Lung (tissue), 12 donors: ENCODE results near the gene GPR35. TPM values are rescaled to one million over a fixed set of nuclear protein-coding genes. Genes with fewer than 3 reads are reported as not detected.

ENCODE experiments used
- ATAC-seq: fragments of 200-7000 bp; cut with Tn5 transposase; one replicate; pipeline ENCODE4 v1.9.1; 2020; ENCODE audit warnings: moderate number of reproducible peaks; ENCODE audit not compliant: insufficient read depth, low FRiP score
- DNase-seq, 3 donors: peaks; one replicate each; pipeline ENCODE4 v3.0.0-alpha.2; 2013 to 2017
- H3K27ac ChIP-seq, 2 donors: one replicate each; pipeline ENCODE4 v1.5.1; 2013; ENCODE audit warnings: mild to moderate bottlenecking in 2 of 2, moderate library complexity in 2 of 2, control low read depth in 1 of 2, inconsistent platforms in 1 of 2, low read depth in 1 of 2, low read length in 1 of 2
- H3K27me3 ChIP-seq, 3 donors: one replicate each; pipeline ENCODE4 v1.5.1; 2013; ENCODE audit warnings: low read length in 2 of 3; ENCODE audit not compliant: control insufficient read depth in 3 of 3, insufficient read depth in 3 of 3
- H3K36me3 ChIP-seq, 4 donors: one replicate each; pipeline ENCODE4 v1.5.1; 2013; ENCODE audit warnings: low read length in 4 of 4, mild to moderate bottlenecking in 1 of 4, moderate library complexity in 1 of 4; ENCODE audit not compliant: control insufficient read depth in 4 of 4, insufficient read depth in 4 of 4
- H3K4me1 ChIP-seq, 5 donors: one replicate each; pipeline ENCODE4 v1.5.1; 2013; ENCODE audit warnings: low read length in 5 of 5, mild to moderate bottlenecking in 2 of 5, moderate library complexity in 1 of 5; ENCODE audit not compliant: control insufficient read depth in 5 of 5, insufficient read depth in 5 of 5
- H3K4me3 ChIP-seq: one replicate; pipeline ENCODE4 v1.5.1; 2013; ENCODE audit warnings: mild to moderate bottlenecking, control low read depth, moderate library complexity
- H3K9ac ChIP-seq, 2 donors: one replicate each; pipeline ENCODE4 v1.5.1; 2013; ENCODE audit warnings: low read length in 2 of 2, control low read depth in 1 of 2; ENCODE audit not compliant: insufficient read depth in 1 of 2
- H3K9me3 ChIP-seq, 4 donors: one replicate each; pipeline ENCODE4 v1.5.1; 2013; ENCODE audit warnings: low read length in 3 of 4, mild to moderate bottlenecking in 1 of 4, moderate library complexity in 1 of 4; ENCODE audit not compliant: control insufficient read depth in 4 of 4, insufficient read depth in 3 of 4
- WGBS, 2 donors: extraction: QIAGEN DNeasy Blood & Tissue Kit; methylation state at CpG; one replicate each; pipeline ENCODE4 v1.1.7; 2013; 5-methylcytosine and 5-hydroxymethylcytosine counted together
- polyA plus RNA-seq, 2 donors: library from polyadenylated mRNA; stranded (reverse); fragments of 200-250 nt; gene quantifications; one replicate each; pipeline ENCODE4 v1.2.1, GENCODE V29; 2013
- total RNA-seq, 2 donors: library from RNA; depleted of rRNA in 1 of 2; stranded (reverse); fragments of >200 nt in 1 of 2; gene quantifications; one replicate each; pipeline ENCODE4 v1.2.1, GENCODE V29; 2014 to 2021
- TF ChIP-seq, protein P1 (sequence below): IDR thresholded peaks from 2 replicates; pipeline ENCODE4 v1.5.1; 2012; ENCODE audit warnings: mild to moderate bottlenecking; ENCODE audit errors: control extremely low read depth, extremely low read depth
- donor health status: control.
- donor health status: control.
- donor health status: Bipolar disorder and iron deficiency.
- donor health status: healthy.
- donor health status: DM: yes; HTN: yes; CAD: no.

The GPR35 gene
- total and polyA plus RNA-seq, 4 donors: 2.3 to 10.3 (median 4.1) TPM

DNA sequence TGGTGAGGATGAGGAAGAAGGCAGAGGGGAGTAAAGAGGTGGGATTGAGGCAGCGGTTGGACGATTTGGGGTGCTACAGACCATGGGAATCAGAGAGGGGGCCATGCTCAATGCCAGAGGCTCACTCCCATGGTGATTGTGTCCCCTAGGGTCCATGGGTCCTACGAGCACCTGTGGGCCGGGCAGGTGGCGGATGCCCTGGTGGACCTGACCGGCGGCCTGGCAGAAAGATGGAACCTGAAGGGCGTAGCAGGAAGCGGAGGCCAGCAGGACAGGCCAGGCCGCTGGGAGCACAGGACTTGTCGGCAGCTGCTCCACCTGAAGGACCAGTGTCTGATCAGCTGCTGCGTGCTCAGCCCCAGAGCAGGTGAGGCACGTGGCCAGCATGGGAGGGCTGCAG is 33.5 kb upstream of the GPR35 start:
- H3K9ac ChIP-seq: no peak overlapping the region
- no peaks in the 10 kb centered on the region for H3K9me3 ChIP-seq
- no peaks in the 10 kb centered on the region for H3K27me3 ChIP-seq
- 95 to 97% methylated on average over 13 of the region's 13 CpGs for WGBS, 2 donors
- H3K4me1 ChIP-seq: peaks cover 0 to 30% (median 7%) of the 10 kb centered on the region in 5 donors
- TF ChIP-seq, protein P1, sequence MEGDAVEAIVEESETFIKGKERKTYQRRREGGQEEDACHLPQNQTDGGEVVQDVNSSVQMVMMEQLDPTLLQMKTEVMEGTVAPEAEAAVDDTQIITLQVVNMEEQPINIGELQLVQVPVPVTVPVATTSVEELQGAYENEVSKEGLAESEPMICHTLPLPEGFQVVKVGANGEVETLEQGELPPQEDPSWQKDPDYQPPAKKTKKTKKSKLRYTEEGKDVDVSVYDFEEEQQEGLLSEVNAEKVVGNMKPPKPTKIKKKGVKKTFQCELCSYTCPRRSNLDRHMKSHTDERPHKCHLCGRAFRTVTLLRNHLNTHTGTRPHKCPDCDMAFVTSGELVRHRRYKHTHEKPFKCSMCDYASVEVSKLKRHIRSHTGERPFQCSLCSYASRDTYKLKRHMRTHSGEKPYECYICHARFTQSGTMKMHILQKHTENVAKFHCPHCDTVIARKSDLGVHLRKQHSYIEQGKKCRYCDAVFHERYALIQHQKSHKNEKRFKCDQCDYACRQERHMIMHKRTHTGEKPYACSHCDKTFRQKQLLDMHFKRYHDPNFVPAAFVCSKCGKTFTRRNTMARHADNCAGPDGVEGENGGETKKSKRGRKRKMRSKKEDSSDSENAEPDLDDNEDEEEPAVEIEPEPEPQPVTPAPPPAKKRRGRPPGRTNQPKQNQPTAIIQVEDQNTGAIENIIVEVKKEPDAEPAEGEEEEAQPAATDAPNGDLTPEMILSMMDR: no peak
- ATAC-seq: no peak
- H3K4me3 ChIP-seq: no peak overlapping the region
- H3K27ac ChIP-seq: no peak overlapping the region
- peaks cover 0 to 53% (median 4%) of the 10 kb centered on the region in 4 donors for H3K36me3 ChIP-seq
- no peak for DNase-seq

DNA sequence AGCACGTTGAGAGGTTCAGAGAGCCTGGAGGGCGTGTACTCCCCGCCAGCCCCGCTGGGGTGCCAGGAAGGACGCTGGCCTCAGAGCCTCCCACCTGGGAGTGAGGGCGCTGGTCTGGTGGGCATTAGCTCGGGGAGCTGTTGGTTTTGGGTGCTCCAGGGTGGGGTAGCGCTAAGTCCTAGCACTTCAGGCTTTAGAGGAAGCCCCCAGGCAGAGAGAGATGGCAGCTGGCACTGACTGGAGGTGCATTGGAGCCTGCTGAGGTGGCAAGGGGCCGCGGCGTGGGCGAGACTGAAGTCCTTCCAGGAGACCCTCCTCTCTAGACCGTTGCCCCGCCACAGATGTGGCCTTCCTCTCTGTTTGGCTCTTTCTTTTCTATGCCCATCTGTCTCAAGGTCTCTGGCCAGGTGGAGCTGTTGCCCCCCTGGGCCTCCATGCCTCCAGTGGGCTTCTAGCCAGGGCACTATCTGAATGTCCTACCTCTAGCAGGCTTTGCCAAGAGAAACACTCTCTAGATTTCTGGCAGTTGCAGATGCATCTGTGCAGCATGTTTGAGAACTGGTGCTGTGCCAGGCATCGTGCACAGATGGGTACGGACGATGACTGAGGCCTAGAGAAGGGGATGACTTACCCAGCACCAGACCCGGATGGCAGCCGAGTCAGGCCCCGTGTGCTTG is 32.1 kb upstream of the GPR35 start:
- ATAC-seq (no peak), DNase-seq (no peak)
- H3K36me3 ChIP-seq: peaks cover 0 to 64% (median 4%) of the 10 kb centered on the region in 4 donors
- TF ChIP-seq, protein P1: no peak
- H3K27me3 ChIP-seq: no peaks in the 10 kb centered on the region
- H3K27ac ChIP-seq: no peak overlapping the region
- peaks cover 0 to 19% (median 0%) of the 10 kb centered on the region in 5 donors for H3K4me1 ChIP-seq
- 94 to 95% methylated on average over 20 of the region's 20 CpGs for WGBS, 2 donors
- no peak overlapping the region for H3K4me3 ChIP-seq
- no peak overlapping the region for H3K9ac ChIP-seq
- H3K9me3 ChIP-seq: no peaks in the 10 kb centered on the region

DNA sequence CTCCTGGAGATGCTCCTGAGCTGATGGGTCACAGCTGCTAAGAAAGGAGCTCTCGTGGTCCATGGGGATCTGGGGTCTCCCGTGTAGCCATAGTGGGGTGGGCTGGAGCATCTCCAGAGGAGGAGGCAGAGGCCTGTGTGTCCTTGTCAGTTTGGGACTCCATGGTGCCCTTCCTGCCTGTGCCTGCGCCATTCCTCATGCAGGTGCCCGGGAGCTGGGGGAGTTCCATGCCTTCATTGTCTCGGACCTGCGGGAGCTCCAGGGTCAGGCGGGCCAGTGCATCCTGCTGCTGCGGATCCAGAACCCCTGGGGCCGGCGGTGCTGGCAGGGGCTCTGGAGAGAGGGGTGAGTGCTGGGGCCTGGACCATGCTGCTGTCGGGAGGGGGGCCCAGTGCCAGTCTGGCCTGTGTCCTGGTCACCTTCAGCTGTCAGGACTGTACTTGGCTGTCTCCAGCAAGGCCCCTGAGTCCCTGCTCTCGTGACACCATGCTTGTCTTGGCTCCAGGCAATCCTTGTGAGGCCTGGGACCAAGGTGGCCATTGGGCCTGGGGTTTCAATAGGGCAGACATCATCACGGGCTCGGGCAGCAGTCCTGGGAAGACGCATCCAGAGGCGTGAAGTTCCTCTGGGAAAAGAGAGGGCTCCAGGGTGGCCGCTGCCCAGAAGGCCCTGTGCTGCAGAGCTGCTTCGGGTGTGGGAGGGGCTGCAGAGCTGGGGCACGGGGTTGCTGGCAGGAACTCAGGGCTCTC is 31.4 kb upstream of the GPR35 start:
- ATAC-seq: no peak
- peaks cover 0 to 70% (median 4%) of the 10 kb centered on the region in 4 donors for H3K36me3 ChIP-seq
- H3K9me3 ChIP-seq: no peaks in the 10 kb centered on the region
- no peak overlapping the region for H3K9ac ChIP-seq
- TF ChIP-seq, protein P1: no peak
- peak in 1 of 3 donors; percentile 58 for DNase-seq
- WGBS, 2 donors: 92 to 96% methylated on average over 17 to 19 of the region's 19 CpGs
- H3K27me3 ChIP-seq: no peaks in the 10 kb centered on the region
- H3K4me1 ChIP-seq: peaks cover 0 to 16% (median 0%) of the 10 kb centered on the region in 5 donors
- H3K27ac ChIP-seq: no peak overlapping the region
- no peak overlapping the region for H3K4me3 ChIP-seq
